HEK293 (cell line): ENCODE data around the gene TOR1A.
A peak's percentile ranks its signal among the peaks of the same experiment; 100 is the strongest.

Experiments used
- CTCF ChIA-PET: fragments of 350-600 bp; formaldehyde crosslinking; extraction: SDS; loops from one replicate; lab custom pipeline; 2021; ENCODE audit warnings: antibody characterized with exemption; lab: Yijun Ruan, JAX
- POLR2A ChIA-PET: fragments of 300-600 bp; formaldehyde crosslinking; extraction: SDS; loops from one replicate; lab custom pipeline; 2020; ENCODE audit warnings: antibody characterized with exemption, inconsistent platforms; lab: Yijun Ruan, JAX
- H3K27ac ChIP-seq: fragments of 200-500 bp; sonication (Bioruptor generic); 2 replicates; pipeline ENCODE4 v1.5.1; 2014; ENCODE audit warnings: low read depth, low read length, control low read depth, inconsistent platforms; ENCODE audit errors: extremely low read depth
- H3K36me3 ChIP-seq, 2 experiments: fragments of 200-500 bp in 1 of 2; sonication (Bioruptor generic) in 1 of 2; 1 replicate in 1 of 2; 2 replicates in 1 of 2; pipeline ENCODE4 v1.5.1; 2014 to 2017; ENCODE audit warnings: inconsistent platforms in 2 of 2, low read length in 2 of 2; ENCODE audit not compliant: control insufficient read depth in 2 of 2, insufficient read depth in 1 of 2
- H3K4me1 ChIP-seq: fragments of 200-500 bp; sonication (Bioruptor generic); 2 replicates; pipeline ENCODE4 v1.5.1; 2014; ENCODE audit warnings: mild to moderate bottlenecking, low read length, inconsistent platforms; ENCODE audit not compliant: control insufficient read depth, insufficient read depth
- H3K4me3 ChIP-seq: 2 replicates; pipeline ENCODE4 v1.5.1; 2011; ENCODE audit warnings: low read depth, mild to moderate bottlenecking, control low read depth, low read length, moderate library complexity
- H3K9me3 ChIP-seq: fragments of 200-500 bp; sonication (Bioruptor generic); 2 replicates; pipeline ENCODE4 v1.5.1; 2014; ENCODE audit warnings: low read depth, low read length, inconsistent platforms; ENCODE audit not compliant: control insufficient read depth, insufficient read depth
- KLF10 ChIP-seq: fragments of 450-650 bp; IDR thresholded peaks from 2 replicates; pipeline ENCODE4 v1.5.1; 2018; ENCODE audit warnings: missing biosample characterization, mild to moderate bottlenecking, missing genetic modification characterization
- KLF7 ChIP-seq: fragments of 450-650 bp; formaldehyde crosslinking; IDR thresholded peaks from 2 replicates; pipeline ENCODE4 v1.5.1; 2016; ENCODE audit warnings: missing biosample characterization, missing genetic modification characterization, borderline replicate concordance
- OVOL3 ChIP-seq: fragments of 450-650 bp; formaldehyde crosslinking; IDR thresholded peaks from 2 replicates; pipeline ENCODE4 v1.5.1; 2016; ENCODE audit warnings: missing biosample characterization, missing genetic modification characterization
- PATZ1 ChIP-seq: fragments of 450-650 bp; formaldehyde crosslinking; IDR thresholded peaks from 2 replicates; pipeline ENCODE4 v1.5.1; 2016; ENCODE audit warnings: missing biosample characterization, missing genetic modification characterization
- RBAK ChIP-seq: fragments of 450-650 bp; formaldehyde crosslinking; IDR thresholded peaks from 2 replicates; pipeline ENCODE4 v1.5.1; 2016; ENCODE audit warnings: missing biosample characterization, missing genetic modification characterization
- SCRT1 ChIP-seq: fragments of 450-650 bp; formaldehyde crosslinking; IDR thresholded peaks from 2 replicates; pipeline ENCODE4 v1.5.1; 2016; ENCODE audit warnings: missing biosample characterization, missing genetic modification characterization, borderline replicate concordance
- TRIM28 ChIP-seq: IDR thresholded peaks from 2 replicates; pipeline ENCODE4 v1.6.1; 2011; ENCODE audit warnings: low read length, control low read depth, borderline replicate concordance
- TSHZ1 ChIP-seq: fragments of 450-650 bp; formaldehyde crosslinking; IDR thresholded peaks from 2 replicates; pipeline ENCODE4 v1.5.1; 2016; ENCODE audit warnings: missing biosample characterization, missing genetic modification characterization, borderline replicate concordance
- ZBTB11 ChIP-seq: fragments of 450-650 bp; formaldehyde crosslinking; conservative IDR thresholded peaks from 2 replicates; pipeline ENCODE4 v1.5.1; 2016; ENCODE audit warnings: low read depth, missing biosample characterization, missing genetic modification characterization
- ZNF121 ChIP-seq: fragments of 450-650 bp; formaldehyde crosslinking; IDR thresholded peaks from 2 replicates; pipeline ENCODE4 v1.5.1; 2016; ENCODE audit warnings: missing biosample characterization, missing genetic modification characterization
- ZNF292 ChIP-seq: fragments of 450-650 bp; formaldehyde crosslinking; IDR thresholded peaks from 2 replicates; pipeline ENCODE4 v1.5.1; 2016; ENCODE audit warnings: low read depth, missing biosample characterization, missing genetic modification characterization, borderline replicate concordance
- ZNF518A ChIP-seq: fragments of 450-650 bp; formaldehyde crosslinking; conservative IDR thresholded peaks from 2 replicates; pipeline ENCODE4 v1.5.1; 2016; ENCODE audit warnings: low read depth, missing biosample characterization, missing genetic modification characterization
- ZNF561 ChIP-seq: fragments of 450-650 bp; IDR thresholded peaks from 2 replicates; pipeline ENCODE4 v1.5.1; 2018; ENCODE audit warnings: missing biosample characterization, missing genetic modification characterization, borderline replicate concordance
- ZNF623 ChIP-seq: fragments of 450-650 bp; formaldehyde crosslinking; IDR thresholded peaks from 2 replicates; pipeline ENCODE4 v1.5.1; 2016; ENCODE audit warnings: missing biosample characterization, missing genetic modification characterization
- ZNF768 ChIP-seq: fragments of 450-650 bp; formaldehyde crosslinking; IDR thresholded peaks from 2 replicates; pipeline ENCODE4 v1.5.1; 2018; ENCODE audit warnings: missing biosample characterization, mild to moderate bottlenecking, missing genetic modification characterization
- ZNF830 ChIP-seq: fragments of 450-650 bp; IDR thresholded peaks from 2 replicates; pipeline ENCODE4 v1.5.0; 2018; ENCODE audit warnings: missing biosample characterization, missing genetic modification characterization, low read depth, mild to moderate bottlenecking, moderate library complexity
- ZSCAN16 ChIP-seq: fragments of 450-650 bp; formaldehyde crosslinking; IDR thresholded peaks from 2 replicates; pipeline ENCODE4 v1.5.1; 2016; ENCODE audit warnings: missing biosample characterization, missing genetic modification characterization
- ZSCAN23 ChIP-seq: fragments of 450-650 bp; formaldehyde crosslinking; IDR thresholded peaks from 2 replicates; pipeline ENCODE4 v1.5.1; 2016; ENCODE audit warnings: missing biosample characterization, missing genetic modification characterization

TOR1A gene

GRCh38 chr9:129866394-129867135 is 42.6 kb upstream of the TOR1A start:
- Histone ChIP-seq H3K27ac (no peak overlapping the region), H3K36me3 (peaks cover 0 to 21% of the 10 kb centered on the region in 2 experiments; a peak in 2 of 3 replicates), H3K4me1 (no peaks in the 10 kb centered on the region), H3K9me3 (no peaks in the 10 kb centered on the region), H3K4me3 (no peak overlapping the region)
- ChIA-PET CTCF (interaction anchor here (0.6 kb wide), 1 partner anchor 58 kb away, joined by 4 read pairs; no protein-coding TSS in a partner anchor), POLR2A (no interaction called here)
- TF ChIP-seq ZNF830 (tag by site-specific recombination) (no peak), ZNF768 (tag by site-specific recombination) (0 out of 2 replicates have a peak, but pooled peaks have one; percentile 24), ZNF518A (tag by site-specific recombination) (no peak), TRIM28 (no peak), SCRT1 (tag by site-specific recombination) (no peak), ZNF292 (no peak), KLF10 (tag by site-specific recombination) (no peak), ZNF623 (peak; percentile 38)

- no peak overlapping the region for H3K4me3 ChIP-seq
- H3K36me3 ChIP-seq = peaks cover 0 to 29% of the 10 kb centered on the region in 2 experiments; a peak in 2 of 3 replicates
- no peak overlapping the region for H3K27ac ChIP-seq
- H3K4me1 ChIP-seq = no peaks in the 10 kb centered on the region
- ChIA-PET POLR2A (no interaction called here), CTCF (interaction anchor here (0.6 kb wide), 1 partner anchor 58 kb away, joined by 4 read pairs; no protein-coding TSS in a partner anchor)
- no peaks in the 10 kb centered on the region for H3K9me3 ChIP-seq
- TF ChIP-seq TSHZ1 (tag by site-specific recombination) (no peak), ZSCAN16 (tag by site-specific recombination) (no peak), OVOL3 (tag by site-specific recombination) (no peak), PATZ1 (tag by site-specific recombination) (no peak), KLF7 (tag by site-specific recombination) (no peak), ZBTB11 (tag by site-specific recombination) (no peak), ZNF561 (tag by site-specific recombination) (no peak), RBAK (tag by site-specific recombination) (no peak), TRIM28 (no peak), ZNF768 (tag by site-specific recombination) (no peak), ZSCAN23 (tag by site-specific recombination) (no peak), ZNF121 (tag by site-specific recombination) (no peak)
These were observed 41.9 kb upstream of the TOR1A start for GRCh38 chr9:129865668-129866320.
